H1 (cell line): ENCODE measurements around the gene TSHZ2. TPM values are rescaled to one million over a fixed set of nuclear protein-coding genes. Genes with fewer than 3 reads are reported as not detected.

Experiments used
- CTCF ChIA-PET: fragments of 300-600 bp; sonication (Branson Sonifier 250); formaldehyde crosslinking; loops from one replicate; lab custom pipeline; 2021; ENCODE audit not compliant: partially characterized antibody; lab: Charles Lee
- POLR2A ChIA-PET: fragments of 300-600 bp; sonication (Branson Sonifier 250); formaldehyde crosslinking; loops from one replicate; lab custom pipeline; 2021; ENCODE audit warnings: inconsistent platforms; ENCODE audit not compliant: partially characterized antibody; lab: Charles Lee
- DNase-seq, 2 experiments: peaks; one replicate each; pipeline versions ENCODE4 v3.0.0 to v3.0.0-alpha.2; 2010 to 2022; ENCODE audit warnings: low spot score in 2 of 2, low read depth in 1 of 2, mixed read lengths in 1 of 2
- FAIRE-seq: peaks from 2 replicates; lab custom pipeline; 2011; peaks lifted over from hg19 to GRCh38; lab: Jason Lieb, UNC
- H2AFZ ChIP-seq: 2 replicates; pipeline ENCODE4 v1.8.1; 2012; ENCODE audit warnings: low read length, inconsistent platforms
- H2AK5ac ChIP-seq: 2 replicates; pipeline ENCODE4 v1.6.1; 2013; ENCODE audit warnings: low read depth, low read length
- H2BK120ac ChIP-seq: replicated peaks from 2 replicates; pipeline ENCODE3; 2013; ENCODE audit warnings: low read depth, low read length, inconsistent platforms
- H2BK12ac ChIP-seq: 2 replicates; pipeline ENCODE4 v1.6.1; 2013; ENCODE audit warnings: low read depth, low read length
- H2BK15ac ChIP-seq: 2 replicates; pipeline ENCODE4 v1.6.1; 2013; ENCODE audit warnings: low read length
- H2BK20ac ChIP-seq: 2 replicates; pipeline ENCODE4 v1.6.1; 2013; ENCODE audit warnings: low read length
- H2BK5ac ChIP-seq: 2 replicates; pipeline ENCODE4 v1.6.1; 2013; ENCODE audit warnings: low read depth, low read length
- H3K14ac ChIP-seq: 2 replicates; pipeline ENCODE4 v1.6.1; 2013; ENCODE audit warnings: inconsistent platforms; ENCODE audit not compliant: insufficient read length
- H3K18ac ChIP-seq: 2 replicates; pipeline ENCODE4 v1.6.1; 2013; ENCODE audit warnings: low read length; ENCODE audit errors: extremely low read depth
- H3K23ac ChIP-seq: 2 replicates; pipeline ENCODE4 v1.6.1; 2013; ENCODE audit warnings: inconsistent platforms; ENCODE audit not compliant: insufficient read length
- H3K23me2 ChIP-seq: 2 replicates; pipeline ENCODE4 v1.6.1; 2013; ENCODE audit warnings: low read depth, low read length
- H3K27ac ChIP-seq: 2 replicates; pipeline ENCODE4 v1.6.1; 2011; ENCODE audit warnings: low read depth, low read length, inconsistent platforms
- H3K27me3 ChIP-seq, 4 experiments: replicated peaks in 1 of 4; 1 replicate in 1 of 4; 2 replicates in 3 of 4; pipeline versions ENCODE4 v1.6.1 to v1.8.1; 2011 to 2013; ENCODE audit warnings: low read length in 3 of 4, mild to moderate bottlenecking in 3 of 4, inconsistent platforms in 2 of 4, mixed read lengths in 2 of 4, moderate library complexity in 1 of 4; ENCODE audit not compliant: control insufficient read depth in 3 of 4, insufficient read depth in 3 of 4; ENCODE audit errors: extremely low read depth in 1 of 4
- H3K36me3 ChIP-seq, 4 experiments: 2 replicates each; pipeline versions ENCODE4 v1.6.1 to v1.8.1; 2011 to 2013; ENCODE audit warnings: mild to moderate bottlenecking in 4 of 4, low read length in 3 of 4, moderate library complexity in 2 of 4, control low read depth in 1 of 4, inconsistent platforms in 1 of 4; ENCODE audit not compliant: insufficient read depth in 4 of 4, control insufficient read depth in 2 of 4
- H3K4ac ChIP-seq: replicated peaks from 2 replicates; pipeline ENCODE3; 2013; ENCODE audit warnings: low read length, low read depth, mixed read lengths, inconsistent platforms; ENCODE audit not compliant: insufficient read length
- H3K4me1 ChIP-seq, 4 experiments: replicated peaks in 1 of 4; 1 replicate in 1 of 4; 2 replicates in 3 of 4; pipeline versions ENCODE4 v1.6.1 to v1.8.1; 2011 to 2013; ENCODE audit warnings: low read length in 3 of 4, inconsistent platforms in 2 of 4, mixed read lengths in 1 of 4; ENCODE audit not compliant: insufficient read depth in 4 of 4, control insufficient read depth in 3 of 4
- H3K4me2 ChIP-seq, 2 experiments: 2 replicates each; pipeline versions ENCODE4 v1.6.1 to v1.8.1; 2011 to 2013; ENCODE audit warnings: low read depth in 2 of 2, low read length in 2 of 2, control low read depth in 1 of 2, inconsistent platforms in 1 of 2, mild to moderate bottlenecking in 1 of 2; ENCODE audit not compliant: insufficient read depth in 1 of 2
- H3K4me3 ChIP-seq, 4 experiments: fragments of 200-600, 300-600 bp in 1 of 4; sonication (generic), shearing (Covaris generic), sonication (Bioruptor Twin) in 1 of 4; 2 replicates each; pipeline versions ENCODE4 v1.5.1 to v1.8.1; 2011 to 2016; ENCODE audit warnings: low read length in 4 of 4, low read depth in 3 of 4, control low read depth in 2 of 4, inconsistent platforms in 2 of 4, mild to moderate bottlenecking in 2 of 4, mixed read lengths in 1 of 4, moderate library complexity in 1 of 4; ENCODE audit not compliant: insufficient read depth in 2 of 4; ENCODE audit errors: extremely low read depth in 1 of 4
- H3K56ac ChIP-seq: replicated peaks from 2 replicates; pipeline ENCODE3; 2013; ENCODE audit warnings: low read depth, mild to moderate bottlenecking, mixed read lengths, low read length, inconsistent platforms; ENCODE audit not compliant: insufficient read length
- H3K79me1 ChIP-seq: 2 replicates; pipeline ENCODE4 v1.6.1; 2013; ENCODE audit warnings: low read depth, low read length, control low read depth
- H3K79me2 ChIP-seq, 2 experiments: 2 replicates each; pipeline versions ENCODE4 v1.6.1 to v1.8.1; 2012 to 2013; ENCODE audit warnings: low read length in 2 of 2, mild to moderate bottlenecking in 2 of 2, inconsistent platforms in 1 of 2; ENCODE audit not compliant: insufficient read depth in 2 of 2, control insufficient read depth in 1 of 2
- H3K9ac ChIP-seq, 4 experiments: replicated peaks in 1 of 4; 1 replicate in 1 of 4; 2 replicates in 3 of 4; pipeline versions ENCODE4 v1.6.1 to v1.8.1; 2011 to 2013; ENCODE audit warnings: low read depth in 3 of 4, low read length in 3 of 4, control low read depth in 2 of 4, mild to moderate bottlenecking in 2 of 4, moderate library complexity in 2 of 4, inconsistent platforms in 1 of 4; ENCODE audit errors: extremely low read depth in 1 of 4
- H3K9me3 ChIP-seq, 2 experiments: 2 replicates each; pipeline versions ENCODE4 v1.6.1 to v1.8.1; 2012 to 2013; ENCODE audit warnings: mild to moderate bottlenecking in 2 of 2, moderate library complexity in 2 of 2, control low read depth in 1 of 2, inconsistent platforms in 1 of 2, low read depth in 1 of 2, low read length in 1 of 2, mixed read lengths in 1 of 2; ENCODE audit not compliant: insufficient read depth in 2 of 2
- H4K20me1 ChIP-seq, 2 experiments: replicated peaks in 1 of 2; 2 replicates each; pipeline versions ENCODE3 to v1.8.1; 2011 to 2013; ENCODE audit warnings: inconsistent platforms in 2 of 2, low read length in 2 of 2, mild to moderate bottlenecking in 1 of 2; ENCODE audit not compliant: insufficient read depth in 2 of 2, control insufficient read depth in 1 of 2
- H4K5ac ChIP-seq: 2 replicates; pipeline ENCODE4 v1.6.1; 2013; ENCODE audit warnings: low read length, low read depth, mixed read lengths, inconsistent platforms; ENCODE audit not compliant: insufficient read length
- H4K8ac ChIP-seq: 2 replicates; pipeline ENCODE4 v1.8.0; 2013; ENCODE audit warnings: mild to moderate bottlenecking, moderate library complexity, low read length, inconsistent platforms; ENCODE audit not compliant: insufficient read depth; ENCODE audit errors: extremely low read depth
- H4K91ac ChIP-seq: replicated peaks from 2 replicates; pipeline ENCODE3; 2013; ENCODE audit warnings: low read length, mixed read lengths, inconsistent platforms; ENCODE audit not compliant: insufficient read length
- BCL11A ChIP-seq, 2 experiments: IDR thresholded peaks; one replicate each; pipeline ENCODE4 v1.6.1; 2011; ENCODE audit warnings: low read depth in 2 of 2, low read length in 2 of 2, mild to moderate bottlenecking in 2 of 2
- BRCA1 ChIP-seq: IDR thresholded peaks from 2 replicates; pipeline ENCODE4 v1.6.1; 2012; ENCODE audit warnings: low read depth, low read length, improper control_type of control experiment
- CBX5 ChIP-seq: fragments of 300-800, 300-1000 bp; sonication (generic); IDR thresholded peaks from 2 replicates; pipeline ENCODE4 v1.7.1; 2016; ENCODE audit warnings: antibody characterized with exemption, low read length, low read depth
- CHD2 ChIP-seq: IDR thresholded peaks from 2 replicates; pipeline ENCODE4 v1.6.1; 2012; ENCODE audit warnings: low read length, improper control_type of control experiment
- EGR1 ChIP-seq: IDR thresholded peaks from 2 replicates; pipeline ENCODE4 v1.6.1; 2011; ENCODE audit warnings: low read depth, low read length, borderline replicate concordance
- HDAC2 ChIP-seq, 2 experiments: fragments of 300-600 bp in 1 of 2; sonication (generic) in 1 of 2; IDR thresholded peaks; 2 replicates each; pipeline ENCODE4 v1.6.1; 2011 to 2012; ENCODE audit warnings: low read depth in 2 of 2, low read length in 2 of 2, mild to moderate bottlenecking in 2 of 2, moderate library complexity in 2 of 2, borderline replicate concordance in 1 of 2, inconsistent platforms in 1 of 2
- HDAC6 ChIP-seq: IDR thresholded peaks from one replicate; pipeline ENCODE4 v1.7.1; 2012; ENCODE audit warnings: low read depth, mild to moderate bottlenecking, inconsistent platforms, low read length, moderate library complexity
- MAFK ChIP-seq: IDR thresholded peaks from 2 replicates; pipeline ENCODE4 v1.6.1; 2012; ENCODE audit warnings: low read depth, mild to moderate bottlenecking, improper control_type of control experiment, low read length
- MAX ChIP-seq: IDR thresholded peaks from 2 replicates; pipeline ENCODE4 v1.6.1; 2012; ENCODE audit warnings: inconsistent platforms
- NRF1 ChIP-seq: IDR thresholded peaks from 2 replicates; pipeline ENCODE4 v1.6.1; 2011; ENCODE audit warnings: mild to moderate bottlenecking, low read depth, low read length, improper control_type of control experiment
- SIX5 ChIP-seq: IDR thresholded peaks from 2 replicates; pipeline ENCODE4 v1.6.1; 2011; ENCODE audit warnings: mild to moderate bottlenecking, low read depth, low read length
- SP2 ChIP-seq: IDR thresholded peaks from 2 replicates; pipeline ENCODE4 v1.6.1; 2012; ENCODE audit warnings: mild to moderate bottlenecking, low read length, inconsistent platforms
- TAF1 ChIP-seq: IDR thresholded peaks from 2 replicates; pipeline ENCODE4 v1.6.1; 2011; ENCODE audit warnings: mild to moderate bottlenecking, low read depth, low read length
- TAF7 ChIP-seq: optimal IDR thresholded peaks from 2 replicates; pipeline ENCODE3; 2011; ENCODE audit warnings: low read depth, mild to moderate bottlenecking, inconsistent platforms, low read length, moderate library complexity, borderline replicate concordance
- TBP ChIP-seq: IDR thresholded peaks from 2 replicates; pipeline ENCODE4 v1.6.1; 2011; ENCODE audit warnings: low read depth, low read length, improper control_type of control experiment
- WGBS, 2 experiments: shearing (Covaris generic) in 1 of 2; methylation state at CpG; one replicate each; pipeline versions ENCODE4 v1.1.6 to v1.1.7; 2013 to 2015; ENCODE audit warnings: low lambda C conversion rate in 2 of 2, mixed read lengths in 2 of 2, inconsistent platforms in 1 of 2, low coverage in 1 of 2, missing lambda C conversion rate in 1 of 2; ENCODE audit not compliant: insufficient replicate concordance in 2 of 2, insufficient coverage in 1 of 2, insufficient read length in 1 of 2; ENCODE audit errors: extremely low coverage in 1 of 2, missing lambda C conversion rate in 1 of 2; 5-methylcytosine and 5-hydroxymethylcytosine counted together
- polyA plus RNA-seq, 7 experiments: library from polyadenylated mRNA; depleted of rRNA in 3 of 7; stranded (reverse) in 5 of 7; unstranded in 2 of 7; fragments of >200 nt in 5 of 7; fragments of 200-250 nt in 2 of 7; gene quantifications; 1 replicate in 5 of 7; 2 replicates in 1 of 7; 4 replicates in 1 of 7; pipeline versions ENCODE4 v1.2.1 to v1.2.3, GENCODE V29; 2011 to 2013; ENCODE audit warnings: missing spikeins in 2 of 7, mixed read lengths in 2 of 7
- total RNA-seq: library from RNA; stranded (reverse); fragmentation: NEBNext Ultra II Directional; extraction: Animal tissue kit (Norgen Biotek cat#: 25700); gene quantifications from 2 replicates; pipeline ENCODE4 v1.2.1, GENCODE V29; 2021

TSHZ2 gene
- total and polyA plus RNA-seq, 2 of the 8 experiments (the other 6 are each of a cell fraction or from before 2014, with no cell fraction given) = 0.14 to 0.30 TPM

DNA sequence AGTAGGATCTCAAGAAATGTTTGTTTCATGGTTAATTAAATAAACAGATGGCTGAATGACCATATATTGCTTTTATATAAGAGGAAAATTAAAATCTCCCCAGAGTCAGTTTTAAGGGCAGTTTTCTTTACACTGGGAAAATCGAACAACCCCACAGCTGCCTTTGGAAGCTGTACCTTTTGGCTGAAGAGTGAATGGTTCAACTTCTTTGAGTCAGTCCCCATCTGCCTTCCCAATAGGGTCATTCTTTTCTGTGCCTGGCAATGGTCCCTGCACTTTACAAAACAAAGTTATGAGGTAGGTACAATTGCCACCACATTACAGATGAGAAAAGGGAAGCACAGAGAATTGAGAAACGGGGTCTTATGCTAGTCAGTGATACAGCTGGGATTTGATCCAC, 39.5 kb downstream of the TSHZ2 start:
- Histone ChIP-seq H4K20me1 (no peaks in the 10 kb centered on the region), H3K18ac (no peak overlapping the region), H2BK15ac (no peak overlapping the region), H2BK5ac (no peak overlapping the region), H4K5ac (no peak overlapping the region), H3K79me2 (no peaks in the 10 kb centered on the region), H2AFZ (no peak overlapping the region), H2BK20ac (no peak overlapping the region), H4K91ac (no peak overlapping the region), H3K4me3 (no peak overlapping the region), H2BK120ac (no peak overlapping the region), H3K4me2 (no peak overlapping the region), H3K27me3 (0 out of 7 replicates have a peak, but pooled peaks cover 0 to 2% (median 0%) of the 10 kb centered on the region in 4 experiments), H3K23me2 (no peaks in the 10 kb centered on the region; the same call in 1 of the 2 replicates), H3K9me3 (0 out of 4 replicates have a peak, but pooled peaks cover 0 to 2% of the 10 kb centered on the region in 2 experiments), H3K14ac (no peak overlapping the region), H3K79me1 (no peaks in the 10 kb centered on the region), H3K56ac (no peak overlapping the region), H3K36me3 (no peaks in the 10 kb centered on the region), H3K4ac (no peak overlapping the region), H3K9ac (no peak overlapping the region), H2AK5ac (no peak overlapping the region), H3K27ac (no peak overlapping the region), H2BK12ac (no peak overlapping the region), H3K23ac (no peak overlapping the region), H3K4me1 (no peaks in the 10 kb centered on the region), H4K8ac (no peak overlapping the region)
- 78% methylated on average over 2 of the region's 2 CpGs; no CpG with 5 or more reads in 1 of the 2 experiments for WGBS, 2 experiments
- ChIA-PET CTCF (interaction anchor here (1.1 kb wide), 1 partner anchor 11 kb away, joined by 3 read pairs; no protein-coding TSS in a partner anchor), POLR2A (no interaction called here)
- DNase-seq = no peak
- FAIRE-seq = no peak
- TF ChIP-seq CBX5 (no peak), HDAC2 (IDR thresholded peaks at IDR 0.05; ENCODE audit: borderline replicate concordance in 1 of 2, low read depth in 2 of 2, low read length in 2 of 2) (no peak), MAFK (no peak), SIX5 (no peak), TBP (no peak), MAX (no peak), BRCA1 (no peak), TAF7 (no peak), CHD2 (no peak), NRF1 (no peak), SP2 (no peak), TAF1 (no peak), EGR1 (no peak), BCL11A (IDR thresholded peaks at IDR 0.05; ENCODE audit: low read depth in 2 of 2, low read length in 2 of 2) (no peak), HDAC6 (no peak)
